Activated naive CD8-positive, alpha-beta T cell (primary cell): ENCODE measurements around the gene ALG12.

Source experiments
- H3K27ac Mint-ChIP-seq: one replicate; pipeline ENCODE4 v1.8.0; 2021; ENCODE audit warnings: mixed read lengths
- H3K27me3 Mint-ChIP-seq: one replicate; pipeline ENCODE4 v1.8.0; 2021; ENCODE audit warnings: mixed read lengths
- H3K36me3 Mint-ChIP-seq: one replicate; pipeline ENCODE4 v1.8.0; 2021; ENCODE audit warnings: mixed read lengths
- H3K4me1 Mint-ChIP-seq: one replicate; pipeline ENCODE4 v1.8.0; 2021; ENCODE audit warnings: low read depth, mixed read lengths
- H3K4me3 Mint-ChIP-seq: one replicate; pipeline ENCODE4 v1.8.0; 2021; ENCODE audit warnings: mild to moderate bottlenecking, mixed read lengths
- H3K9me3 Mint-ChIP-seq: one replicate; pipeline ENCODE4 v1.8.0; 2021; ENCODE audit warnings: low read depth, mixed read lengths

The ALG12 gene

DNA sequence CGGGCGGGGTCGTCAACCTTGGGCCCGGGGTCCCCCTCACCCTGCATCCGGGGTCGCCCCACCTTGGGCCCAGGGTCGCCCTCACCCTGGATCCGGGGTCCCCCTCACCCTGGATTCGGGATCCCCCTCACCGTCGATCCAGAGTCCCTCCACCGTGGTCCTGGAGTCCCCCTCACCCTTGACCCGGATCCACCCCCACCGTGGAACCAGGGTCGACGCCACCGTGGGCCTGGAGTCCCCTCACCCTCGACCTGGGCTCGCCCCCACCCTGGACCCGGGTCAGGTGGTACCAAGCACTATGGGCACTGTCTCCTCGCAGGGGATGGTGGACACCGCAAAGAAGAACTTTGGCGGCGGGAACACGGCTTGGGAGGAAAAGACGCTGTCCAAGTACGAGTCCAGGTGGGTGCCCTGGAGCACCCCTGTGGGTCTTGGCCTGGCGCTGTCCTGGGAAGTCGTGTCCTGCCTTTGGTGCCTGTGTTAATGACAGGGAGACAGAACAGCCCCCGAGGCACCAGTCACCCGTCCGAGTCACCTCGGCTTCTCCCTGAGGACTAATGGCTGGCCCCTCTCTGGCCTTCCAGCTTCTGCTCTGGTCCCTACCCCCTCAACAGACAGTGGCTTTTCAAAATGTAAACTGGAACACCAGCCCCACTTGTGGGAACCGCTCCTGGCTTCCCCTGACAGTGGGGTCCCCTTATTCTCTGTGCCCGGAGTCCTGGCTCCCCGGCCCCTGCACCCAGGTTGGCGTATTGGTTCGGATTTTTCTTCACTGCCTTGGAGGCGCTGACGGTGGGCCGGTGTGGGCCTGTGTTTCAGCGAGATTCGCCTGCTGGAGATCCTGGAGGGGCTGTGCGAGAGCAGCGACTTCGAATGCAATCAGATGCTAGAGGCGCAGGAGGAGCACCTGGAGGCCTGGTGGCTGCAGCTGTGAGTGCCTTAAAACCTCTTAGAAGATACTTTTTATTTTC, 958 bp upstream of the ALG12 start:
- Mint-ChIP-seq H3K27ac (peak overlapping the region; percentile 64), H3K36me3 (no peaks in the 10 kb centered on the region), H3K27me3 (no peaks in the 10 kb centered on the region), H3K9me3 (no peaks in the 10 kb centered on the region), H3K4me3 (peak overlapping the region; percentile 78), H3K4me1 (peaks cover 26% of the 10 kb centered on the region)

DNA sequence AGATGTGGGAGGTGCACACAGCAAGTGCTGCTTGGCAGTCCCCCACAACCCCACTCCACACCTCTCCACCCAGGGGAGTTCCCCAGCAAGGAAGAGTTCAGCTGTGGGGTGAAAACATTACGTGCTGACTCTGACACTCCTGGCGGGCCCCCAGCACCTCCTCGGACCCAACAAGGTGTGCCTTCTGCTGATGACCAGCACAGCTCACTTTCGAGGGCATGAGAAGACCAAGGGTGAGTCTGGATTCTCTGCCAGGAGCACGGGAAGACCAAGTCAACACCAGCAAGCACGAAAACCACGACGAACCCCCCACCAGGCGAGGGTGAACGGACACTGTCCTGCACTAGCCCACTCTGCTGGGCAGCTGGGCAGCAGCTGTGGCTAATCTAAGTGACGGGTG, 1.4 kb downstream of the ALG12 start:
- peak overlapping the region; percentile 10 for H3K27ac Mint-ChIP-seq
- H3K36me3 Mint-ChIP-seq: no peaks in the 10 kb centered on the region
- peak overlapping the region; percentile 90 for H3K4me3 Mint-ChIP-seq
- H3K9me3 Mint-ChIP-seq: no peaks in the 10 kb centered on the region
- H3K4me1 Mint-ChIP-seq: peaks cover 23% of the 10 kb centered on the region
- no peaks in the 10 kb centered on the region for H3K27me3 Mint-ChIP-seq

DNA sequence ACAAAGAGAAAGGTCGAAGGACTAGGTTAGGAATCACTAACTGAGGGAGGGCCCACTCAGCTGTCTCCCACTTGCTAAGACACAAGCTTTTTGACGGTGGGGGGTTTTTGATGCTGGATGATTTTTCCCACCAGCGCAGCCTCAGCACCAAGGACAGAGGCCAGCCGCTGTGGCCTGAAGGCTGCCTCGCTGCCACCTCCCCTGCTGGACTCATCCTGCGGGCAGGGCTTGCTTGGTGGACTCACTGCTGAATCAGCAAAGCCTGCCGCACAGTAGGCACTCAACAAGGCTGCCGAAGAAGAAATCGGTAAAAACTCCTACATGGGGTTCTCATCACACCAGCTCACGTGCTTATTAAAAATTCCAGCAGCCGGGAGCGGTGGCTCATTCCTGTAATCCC, 2.6 kb downstream of the ALG12 start:
- H3K36me3 Mint-ChIP-seq: no peaks in the 10 kb centered on the region
- H3K9me3 Mint-ChIP-seq: no peaks in the 10 kb centered on the region
- peaks cover 23% of the 10 kb centered on the region for H3K4me1 Mint-ChIP-seq
- H3K4me3 Mint-ChIP-seq: no peak overlapping the region
- H3K27me3 Mint-ChIP-seq: no peaks in the 10 kb centered on the region
- H3K27ac Mint-ChIP-seq: no peak overlapping the region

DNA sequence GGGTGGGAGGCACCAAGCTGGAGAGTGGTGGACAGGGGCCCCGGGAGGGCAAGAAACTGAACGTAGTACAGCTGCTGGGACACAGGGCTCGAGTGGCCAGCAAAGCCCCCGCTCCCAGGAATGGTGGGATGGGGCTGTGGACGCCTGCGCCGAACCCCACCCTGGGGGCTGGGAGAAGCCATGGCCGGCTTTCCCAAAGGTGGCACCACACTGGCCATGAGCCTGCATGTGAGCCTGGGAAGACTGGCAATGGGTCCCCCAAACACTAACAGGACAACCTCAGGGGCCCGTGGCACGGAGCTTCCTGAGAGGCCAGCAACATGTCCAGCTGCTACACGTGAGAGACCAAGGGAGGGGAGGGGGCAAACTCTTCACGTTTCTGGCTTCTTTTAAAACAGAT, 4.0 kb downstream of the ALG12 start:
- peaks cover 12% of the 10 kb centered on the region for H3K4me1 Mint-ChIP-seq
- H3K27me3 Mint-ChIP-seq: no peaks in the 10 kb centered on the region
- no peaks in the 10 kb centered on the region for H3K9me3 Mint-ChIP-seq
- no peak overlapping the region for H3K27ac Mint-ChIP-seq
- no peaks in the 10 kb centered on the region for H3K36me3 Mint-ChIP-seq
- no peak overlapping the region for H3K4me3 Mint-ChIP-seq

DNA sequence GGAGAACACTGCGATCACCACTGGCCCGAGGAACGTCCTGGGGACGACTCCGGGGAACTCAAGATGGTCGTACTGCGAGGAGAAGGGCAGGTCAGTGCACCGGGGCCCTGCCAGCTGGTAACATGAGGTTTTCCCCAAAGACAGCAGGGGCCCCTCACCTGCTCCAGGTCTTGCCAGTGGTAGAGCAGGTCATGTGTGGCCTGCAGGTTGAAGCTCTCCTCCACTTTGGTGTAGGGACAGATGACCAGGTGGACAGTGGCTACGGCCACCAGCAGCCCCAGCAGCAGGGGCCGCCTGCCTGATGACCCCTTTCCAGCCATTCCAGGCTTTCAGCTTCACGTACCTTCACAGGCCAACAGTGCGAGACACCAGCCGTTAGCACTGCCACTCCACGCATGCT, 4.8 kb downstream of the ALG12 start:
- Mint-ChIP-seq H3K36me3 (no peaks in the 10 kb centered on the region), H3K4me3 (no peak overlapping the region), H3K9me3 (no peaks in the 10 kb centered on the region), H3K27me3 (no peaks in the 10 kb centered on the region), H3K4me1 (peaks cover 12% of the 10 kb centered on the region), H3K27ac (no peak overlapping the region)

DNA sequence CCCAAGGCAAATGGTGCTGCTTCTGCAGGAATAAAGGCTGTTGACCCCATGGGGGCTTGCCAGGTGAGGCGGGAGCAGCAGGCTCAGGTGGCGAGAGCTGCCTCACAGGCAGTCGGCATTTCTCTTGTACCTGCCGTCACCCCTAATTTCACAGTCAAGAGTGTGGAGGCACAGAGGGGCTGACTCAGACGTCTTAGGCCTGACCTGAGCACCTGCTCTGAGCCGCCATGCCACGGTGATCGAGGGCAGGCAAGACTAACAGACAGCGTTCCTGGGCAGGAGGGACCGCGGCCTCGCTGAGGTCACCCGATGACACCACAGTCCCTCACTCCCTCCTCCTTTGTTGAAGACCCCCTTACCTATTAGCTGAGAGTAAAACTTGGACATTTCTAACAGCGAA, 5.2 kb downstream of the ALG12 start:
- Mint-ChIP-seq H3K4me1 (peaks cover 12% of the 10 kb centered on the region), H3K4me3 (no peak overlapping the region)

DNA sequence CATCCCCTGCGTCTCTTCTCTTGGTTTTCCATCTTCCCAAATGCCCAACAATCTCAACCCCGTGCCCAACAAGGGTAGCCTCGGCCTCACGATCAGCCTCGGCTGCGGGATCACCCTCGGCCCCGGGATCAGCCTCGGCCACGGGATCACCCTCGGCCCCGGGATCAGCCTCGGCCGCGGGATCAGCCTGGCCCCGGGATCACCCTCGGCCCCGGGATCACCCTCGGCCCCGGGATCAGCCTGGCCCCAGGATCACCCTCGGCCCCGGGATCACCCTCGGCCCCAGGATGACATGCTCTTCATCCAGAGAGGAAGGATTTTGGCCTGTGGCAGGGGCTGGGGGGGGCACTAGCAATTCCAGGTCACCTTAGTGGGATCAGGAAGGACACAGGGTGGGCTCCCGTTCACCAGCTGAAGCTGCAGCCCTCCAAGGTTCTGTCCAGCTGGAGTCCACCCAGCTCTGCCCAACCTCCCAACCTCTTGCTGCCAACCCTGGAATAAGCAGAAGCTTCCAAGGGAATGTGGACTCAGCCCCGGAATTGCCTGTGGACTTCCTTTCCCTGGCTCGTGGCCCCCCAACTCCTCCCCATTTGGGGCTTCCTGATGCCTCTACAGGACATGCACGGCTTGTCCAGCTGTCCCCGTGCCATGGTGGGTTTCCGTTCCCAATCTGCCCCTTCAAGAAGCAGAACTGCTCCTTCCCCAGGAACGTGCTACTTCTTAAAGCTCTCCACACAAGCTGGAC, 6.2 kb downstream of the ALG12 start:
- Mint-ChIP-seq H3K27me3 (no peaks in the 10 kb centered on the region), H3K36me3 (peaks cover 4% of the 10 kb centered on the region), H3K4me1 (peaks cover 12% of the 10 kb centered on the region), H3K4me3 (no peak overlapping the region), H3K9me3 (no peaks in the 10 kb centered on the region), H3K27ac (no peak overlapping the region)

More for the DNA sequence above, 5.2 kb downstream of the ALG12 start:
- Mint-ChIP-seq H3K9me3 (no peaks in the 10 kb centered on the region), H3K27ac (no peak overlapping the region), H3K27me3 (no peaks in the 10 kb centered on the region), H3K36me3 (no peaks in the 10 kb centered on the region)

DNA sequence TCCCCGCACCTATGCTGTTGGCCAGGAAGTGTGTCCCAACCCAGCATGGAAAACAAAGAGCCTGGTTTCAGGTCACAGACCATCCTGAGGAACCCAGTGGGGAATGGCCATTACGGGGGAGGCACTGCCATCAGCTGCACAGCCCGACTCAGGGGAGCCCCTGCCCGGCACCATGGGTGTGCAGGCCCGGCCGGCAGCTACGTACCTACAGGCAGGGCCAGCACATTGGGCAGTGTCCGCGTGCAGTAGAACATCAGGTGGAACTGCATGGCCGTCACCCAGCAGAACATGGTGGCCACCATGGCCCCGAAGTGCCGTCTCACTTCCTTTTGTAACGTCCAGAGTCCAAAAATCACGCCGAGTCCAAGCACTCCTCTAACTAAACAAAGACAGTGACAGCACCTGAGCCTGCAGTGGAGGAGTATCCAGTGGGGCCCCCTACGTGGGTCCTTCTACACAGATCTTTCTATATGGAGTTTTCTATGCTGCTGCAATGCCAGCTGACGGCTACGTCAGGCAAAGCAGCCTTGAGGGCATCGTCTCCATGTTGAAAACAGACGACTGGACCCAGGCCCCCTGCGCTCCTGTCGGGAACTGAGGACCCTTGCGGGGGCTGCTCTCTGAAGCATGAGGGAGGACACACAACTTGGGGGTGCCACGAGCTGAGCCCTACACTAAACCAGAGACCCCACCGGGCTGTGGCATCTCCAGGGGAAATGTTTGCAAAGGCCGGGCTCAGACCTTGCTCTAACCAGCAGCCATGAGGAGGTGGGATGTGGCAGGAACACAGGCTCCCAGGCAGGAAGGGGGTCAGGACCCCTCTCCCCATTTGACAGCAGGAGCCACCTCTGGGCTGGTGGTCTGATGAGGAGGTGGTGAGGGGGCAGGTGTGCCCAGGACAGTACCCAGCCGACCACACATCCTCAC, 7.7 kb downstream of the ALG12 start:
- no peak overlapping the region for H3K27ac Mint-ChIP-seq
- peaks cover 3% of the 10 kb centered on the region for H3K4me1 Mint-ChIP-seq
- no peaks in the 10 kb centered on the region for H3K9me3 Mint-ChIP-seq
- no peaks in the 10 kb centered on the region for H3K27me3 Mint-ChIP-seq
- no peak overlapping the region for H3K4me3 Mint-ChIP-seq
- H3K36me3 Mint-ChIP-seq: peaks cover 4% of the 10 kb centered on the region

DNA sequence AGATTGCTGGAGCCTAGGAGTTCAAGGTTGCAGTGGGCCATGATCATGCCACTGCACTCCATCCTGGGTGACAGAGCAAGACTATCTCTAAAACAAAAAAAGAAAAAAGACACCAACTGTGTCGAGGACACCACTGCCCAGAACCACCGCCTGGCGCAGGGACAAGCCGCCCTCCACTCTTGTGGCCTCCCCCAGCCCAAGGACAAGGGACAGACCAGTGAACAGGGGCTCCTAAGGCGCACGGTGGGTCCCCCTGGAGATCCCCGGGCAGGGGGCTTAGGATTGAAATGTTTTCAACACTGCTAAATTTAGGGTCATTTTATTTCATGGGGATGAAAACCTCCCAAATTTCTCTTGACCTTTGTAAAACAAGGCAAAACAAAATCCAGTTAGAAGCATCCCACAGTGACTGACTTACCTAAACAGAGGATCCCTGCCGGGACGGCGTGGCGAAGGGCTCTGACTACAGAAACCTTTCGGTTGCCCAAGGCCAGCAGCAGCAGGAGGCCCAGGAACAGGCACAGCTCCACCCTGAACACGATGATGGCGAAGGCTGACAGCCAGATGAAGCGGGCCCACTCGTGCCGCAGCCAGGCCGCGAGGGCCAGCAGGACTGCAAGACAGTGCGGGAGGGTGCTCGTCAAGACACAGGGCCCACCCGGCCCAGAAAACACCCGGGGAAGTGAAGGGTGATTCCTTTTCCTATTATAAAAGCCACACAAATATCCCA, 8.6 kb downstream of the ALG12 start:
- H3K4me1 Mint-ChIP-seq: peaks cover 3% of the 10 kb centered on the region
- H3K9me3 Mint-ChIP-seq: no peaks in the 10 kb centered on the region
- no peak overlapping the region for H3K27ac Mint-ChIP-seq
- no peak overlapping the region for H3K4me3 Mint-ChIP-seq
- no peaks in the 10 kb centered on the region for H3K27me3 Mint-ChIP-seq
- H3K36me3 Mint-ChIP-seq: peaks cover 4% of the 10 kb centered on the region

DNA sequence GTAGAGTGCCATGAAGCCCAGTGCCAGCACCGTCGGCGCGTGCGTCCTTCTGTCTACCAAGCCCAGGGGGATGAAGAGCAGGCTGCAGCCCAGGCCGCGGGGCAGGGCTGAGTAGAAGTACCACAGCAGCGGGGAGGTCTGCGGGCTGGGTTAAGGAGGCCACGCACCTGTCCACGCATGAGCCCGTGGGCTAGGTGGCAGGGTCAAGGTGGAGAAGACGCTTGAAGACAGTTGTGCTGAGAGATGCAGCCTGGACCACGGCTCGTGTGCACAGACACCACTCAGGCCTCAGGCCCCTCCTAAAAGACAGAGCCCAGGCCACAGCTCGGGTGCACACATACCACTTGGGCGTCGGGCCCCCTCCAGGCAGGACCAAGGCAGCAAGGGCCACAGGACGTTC, 10.4 kb downstream of the ALG12 start:
- Mint-ChIP-seq H3K27me3 (no peaks in the 10 kb centered on the region), H3K4me3 (no peak overlapping the region), H3K27ac (peak overlapping the region; percentile 58), H3K36me3 (peaks cover 4% of the 10 kb centered on the region), H3K9me3 (no peaks in the 10 kb centered on the region), H3K4me1 (peaks cover 3% of the 10 kb centered on the region)

DNA sequence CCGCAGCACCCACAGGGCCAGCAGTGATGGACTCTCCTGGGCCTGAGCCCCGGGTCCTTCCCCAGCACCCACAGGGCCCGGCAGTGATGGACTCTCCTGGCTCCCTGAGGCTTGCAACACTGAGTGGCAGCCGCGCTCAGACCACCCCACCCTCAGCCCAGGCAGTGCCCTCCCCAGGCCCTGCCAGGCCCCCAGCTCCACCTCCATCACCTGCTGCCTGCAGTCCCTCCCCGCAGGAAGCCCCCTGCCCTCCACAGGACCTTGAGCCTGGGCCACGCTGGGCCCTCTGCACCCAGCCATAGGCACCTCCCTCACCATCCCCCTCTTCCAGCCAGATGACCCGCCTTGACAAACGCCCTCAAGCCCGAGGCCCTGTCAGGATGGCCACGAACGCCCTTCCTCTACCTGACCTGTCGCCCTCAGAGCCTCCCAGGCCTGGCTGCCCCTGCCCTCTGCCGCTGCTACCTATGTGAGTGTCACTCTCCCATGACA, 11.4 kb downstream of the ALG12 start:
- Mint-ChIP-seq H3K36me3 (peaks cover 4% of the 10 kb centered on the region), H3K4me1 (peaks cover 3% of the 10 kb centered on the region), H3K27me3 (no peaks in the 10 kb centered on the region), H3K9me3 (no peaks in the 10 kb centered on the region), H3K4me3 (no peak overlapping the region), H3K27ac (peak overlapping the region; percentile 47)

DNA sequence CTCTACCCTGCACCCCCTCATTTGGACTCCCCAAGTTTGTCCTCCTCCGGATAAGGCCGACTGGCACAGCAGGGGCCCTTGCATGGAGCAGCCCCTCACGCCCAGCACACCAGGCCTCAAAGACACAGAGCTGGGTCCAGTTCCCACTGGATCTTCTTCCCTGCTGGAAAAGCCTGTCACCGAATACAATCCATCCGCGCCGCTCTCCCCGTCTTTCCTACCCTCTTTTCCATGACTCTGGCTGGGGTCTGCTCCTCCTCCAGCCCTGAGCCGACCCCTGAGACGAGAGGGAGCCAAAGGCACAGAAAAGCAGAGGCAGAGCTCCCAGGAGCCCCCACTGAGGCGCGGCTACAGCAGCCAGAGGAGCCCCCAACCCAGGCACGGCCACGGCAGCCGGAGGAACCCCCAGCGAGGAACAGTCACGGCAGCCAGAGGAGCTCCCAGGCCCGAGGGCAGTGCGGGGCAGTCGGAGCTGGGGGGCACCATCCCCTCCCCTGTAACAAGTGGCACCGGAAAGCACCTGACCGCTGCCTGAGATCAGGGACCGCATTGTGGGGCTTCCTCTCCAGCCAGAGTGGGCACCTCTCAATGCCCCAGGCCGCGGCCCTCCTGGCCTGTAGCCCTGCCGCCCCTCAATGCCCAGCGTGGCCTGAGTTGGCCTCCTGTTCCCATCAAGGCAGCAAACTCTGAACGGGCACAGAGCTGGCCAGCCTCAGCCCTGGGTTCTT, 12.0 kb downstream of the ALG12 start:
- Mint-ChIP-seq H3K4me1 (peaks cover 3% of the 10 kb centered on the region), H3K36me3 (peaks cover 8% of the 10 kb centered on the region), H3K4me3 (no peak overlapping the region), H3K9me3 (no peaks in the 10 kb centered on the region), H3K27me3 (no peaks in the 10 kb centered on the region), H3K27ac (no peak overlapping the region)

DNA sequence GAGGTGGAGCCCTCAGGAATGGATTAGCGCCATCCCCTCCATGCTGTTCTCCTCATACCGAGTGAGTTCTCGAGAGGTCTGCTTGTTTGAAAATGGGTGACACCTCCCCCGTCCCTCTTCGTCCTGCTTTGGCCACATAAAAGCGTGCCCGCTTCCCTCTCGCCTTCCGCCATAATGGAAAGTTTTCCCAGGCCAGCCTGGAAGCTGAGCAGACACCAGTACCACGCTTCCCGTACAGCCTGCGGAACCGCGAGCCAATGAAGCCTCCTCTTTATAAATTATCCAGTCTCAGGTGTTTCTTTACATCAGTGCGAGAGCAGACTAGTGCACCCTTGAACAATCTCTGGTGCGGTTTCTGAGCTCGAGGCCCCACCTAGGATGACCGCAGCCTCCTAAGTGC, 12.8 kb downstream of the ALG12 start:
- Mint-ChIP-seq H3K27ac (peak overlapping the region; percentile 46), H3K9me3 (no peaks in the 10 kb centered on the region), H3K4me3 (no peak overlapping the region), H3K4me1 (peaks cover 3% of the 10 kb centered on the region), H3K36me3 (peaks cover 11% of the 10 kb centered on the region), H3K27me3 (no peaks in the 10 kb centered on the region)
